Endothelial cell of umbilical vein (primary cell): ENCODE measurements around the gene MEX3D. TPM values are rescaled to one million over a fixed set of nuclear protein-coding genes. Genes with fewer than 3 reads are reported as not detected.
"Not testable (repeated sequence)": the region's sequence is repeated elsewhere in the genome, so short reads cannot be mapped to it uniquely, and the experiment has no call there.

Experiments used
- BruUV-seq: library from RNA; stranded (reverse); fragments of 400-500 nt; replicated peaks from 2 replicates; lab custom pipeline; 2021; lab: Mats Ljungman, UMichigan
- CTCF ChIA-PET: fragments of 300-600, 350-600 bp; sonication (Branson Sonifier 250); formaldehyde crosslinking; loops from one replicate; lab custom pipeline; 2021; ENCODE audit warnings: antibody characterized with exemption, inconsistent platforms; lab: Charles Lee
- POLR2A ChIA-PET: fragments of 300-600, 350-600 bp; sonication (Branson Sonifier 250); formaldehyde crosslinking; loops from one replicate; lab custom pipeline; 2021; ENCODE audit warnings: antibody characterized with exemption, inconsistent platforms; lab: Charles Lee
- DNase-seq: peaks from one replicate; pipeline ENCODE4 v3.0.0-alpha.2; 2011; ENCODE audit warnings: low read depth, low spot score
- FAIRE-seq: peaks from 2 replicates; lab custom pipeline; 2011; peaks lifted over from hg19 to GRCh38; lab: Jason Lieb, UNC
- H2AFZ ChIP-seq: 2 replicates; pipeline ENCODE4 v1.6.0; 2012; ENCODE audit warnings: low read depth, low read length, control low read depth, inconsistent platforms
- H3K27ac ChIP-seq: 2 replicates; pipeline ENCODE4 v1.5.1; 2011; ENCODE audit warnings: low read depth, mild to moderate bottlenecking, control low read depth, low read length, moderate library complexity; ENCODE audit not compliant: insufficient read depth
- H3K27me3 ChIP-seq, 2 experiments: 2 replicates each; pipeline versions ENCODE4 v1.6.0 to v1.6.1; 2011; ENCODE audit warnings: low read length in 2 of 2, mixed read lengths in 1 of 2; ENCODE audit not compliant: control insufficient read depth in 2 of 2, insufficient read depth in 2 of 2
- H3K36me3 ChIP-seq, 2 experiments: 2 replicates in 1 of 2; 3 replicates in 1 of 2; pipeline ENCODE4 v1.5.1; 2011; ENCODE audit warnings: low read length in 2 of 2, mild to moderate bottlenecking in 1 of 2, moderate library complexity in 1 of 2; ENCODE audit not compliant: control insufficient read depth in 2 of 2, insufficient read depth in 2 of 2; ENCODE audit errors: extremely low read depth in 1 of 2
- H3K4me1 ChIP-seq: 3 replicates; pipeline ENCODE4 v1.5.1; 2011; ENCODE audit warnings: mild to moderate bottlenecking, low read length; ENCODE audit not compliant: control insufficient read depth, insufficient read depth; ENCODE audit errors: extremely low read depth
- H3K4me2 ChIP-seq: 2 replicates; pipeline ENCODE4 v1.6.1; 2011; ENCODE audit warnings: low read length, control low read depth, mixed read lengths; ENCODE audit not compliant: insufficient read depth
- H3K4me3 ChIP-seq, 3 experiments: fragments of 200-600 bp in 1 of 3; sonication (generic), shearing (Covaris generic) in 1 of 3; replicated peaks in 1 of 3; 2 replicates each; pipeline ENCODE4 v1.5.1; 2011 to 2016; ENCODE audit warnings: control low read depth in 3 of 3, low read length in 3 of 3, mild to moderate bottlenecking in 2 of 3, inconsistent platforms in 1 of 3, low read depth in 1 of 3, moderate library complexity in 1 of 3; ENCODE audit not compliant: insufficient read depth in 1 of 3
- H3K79me2 ChIP-seq: 2 replicates; pipeline ENCODE4 v1.6.0; 2012; ENCODE audit warnings: low read length, inconsistent platforms; ENCODE audit not compliant: control insufficient read depth, insufficient read depth
- H3K9ac ChIP-seq: replicated peaks from 2 replicates; pipeline ENCODE3; 2011; ENCODE audit warnings: low read length, control low read depth; ENCODE audit not compliant: insufficient read depth; ENCODE audit errors: extremely low read depth
- H3K9me1 ChIP-seq: replicated peaks from 3 replicates; pipeline ENCODE4 v1.6.0; 2011; ENCODE audit warnings: mild to moderate bottlenecking, low read length; ENCODE audit not compliant: control insufficient read depth, insufficient read depth; ENCODE audit errors: extremely low read depth
- H3K9me3 ChIP-seq: replicated peaks from 2 replicates; pipeline ENCODE4 v1.5.1; 2012; ENCODE audit warnings: low read length, inconsistent platforms; ENCODE audit not compliant: control insufficient read depth, insufficient read depth
- H4K20me1 ChIP-seq: replicated peaks from 2 replicates; pipeline ENCODE3; 2011; ENCODE audit warnings: mild to moderate bottlenecking, low read length; ENCODE audit not compliant: control insufficient read depth, insufficient read depth; ENCODE audit errors: extremely low read depth
- CTCF ChIP-seq, 2 donors: IDR thresholded peaks; 1 replicate in 1 of 2; 2 replicates in 1 of 2; pipeline ENCODE4 v1.5.1; 2011; ENCODE audit warnings: low read length in 2 of 2, mild to moderate bottlenecking in 2 of 2, moderate library complexity in 2 of 2, control low read depth in 1 of 2, inconsistent platforms in 1 of 2, low read depth in 1 of 2; ENCODE audit not compliant: insufficient read depth in 1 of 2; ENCODE audit errors: extremely low read depth in 1 of 2
- EZH2 ChIP-seq: IDR thresholded peaks from 2 replicates; pipeline ENCODE4 v1.6.1; 2012; ENCODE audit warnings: borderline replicate concordance, low read depth, mild to moderate bottlenecking, moderate library complexity, low read length, inconsistent platforms; ENCODE audit not compliant: severe bottlenecking
- JUN ChIP-seq: IDR thresholded peaks from 2 replicates; pipeline ENCODE4 v1.6.1; 2011; ENCODE audit warnings: borderline replicate concordance, low read depth; ENCODE audit not compliant: insufficient read length, insufficient read depth
- MAX ChIP-seq: IDR thresholded peaks from 2 replicates; pipeline ENCODE4 v1.6.1; 2011; ENCODE audit not compliant: insufficient read depth, insufficient read length
- MYC ChIP-seq: IDR thresholded peaks from one replicate; pipeline ENCODE4 v1.6.1; 2011; ENCODE audit warnings: mild to moderate bottlenecking, low read depth, low read length
- dilution Hi-C: fragments of 300-500 bp; cut with MboI; formaldehyde crosslinking; loops from one replicate; pipeline ENCODE4 v1.15.0; 2019; ENCODE audit warnings: low sequenced_read_pairs; ENCODE audit not compliant: extremely low pct_ligation_motif_present
- intact Hi-C: fragments of 100-400 bp; cut with micrococcal nuclease; formaldehyde crosslinking; loops from one replicate; pipeline ENCODE4 v1.10.0; 2022
- polyA plus RNA-seq, 4 experiments: library from polyadenylated mRNA; depleted of rRNA in 3 of 4; stranded (reverse) in 3 of 4; unstranded in 1 of 4; fragments of >200 nt; gene quantifications; 2 replicates each; pipeline versions ENCODE4 v1.2.1 to v1.2.3, GENCODE V29; 2011 to 2012; ENCODE audit warnings: missing spikeins in 1 of 4
- total RNA-seq: library from RNA; stranded (reverse); gene quantifications from 2 replicates; pipeline ENCODE4 v1.2.3, GENCODE V29; 2021

MEX3D gene
- total and polyA plus RNA-seq, 2 donors (not counting 3 experiments of a cell fraction or from before 2014, with no cell fraction given) = 30.0 to 96.7 TPM

- no peak overlapping the region for H3K4me2 ChIP-seq
- H3K9ac ChIP-seq = no peak overlapping the region
- ChIA-PET POLR2A (no interaction called here), CTCF (interaction anchor here (1.5 kb wide), 1 partner anchor 15 kb away, joined by 8 read pairs; no protein-coding TSS in a partner anchor)
- no peaks in the 10 kb centered on the region for H3K27me3 ChIP-seq
- H3K36me3 ChIP-seq = no peaks in the 10 kb centered on the region
- no peak for TF ChIP-seq MAX
- TF ChIP-seq JUN = no peak
- no peak for TF ChIP-seq CTCF (IDR thresholded peaks at IDR 0.05; ENCODE audit: extremely low read depth in 1 of 2, insufficient read depth in 1 of 2, low read depth in 1 of 2, low read length in 2 of 2)
- no peak for TF ChIP-seq MYC
- no peak for TF ChIP-seq EZH2
- H3K4me1 ChIP-seq = no peaks in the 10 kb centered on the region
- no peaks in the 10 kb centered on the region for H3K9me1 ChIP-seq
- H3K79me2 ChIP-seq = no peaks in the 10 kb centered on the region
- H3K27ac ChIP-seq = no peak overlapping the region
- no peak overlapping the region for H2AFZ ChIP-seq
- H3K4me3 ChIP-seq = no peak overlapping the region
- H3K9me3 ChIP-seq = no peaks in the 10 kb centered on the region
- no TSS peak for BruUV-seq
- DNase-seq = no peak
- dilution Hi-C loops = no loop called here
- intact Hi-C loops = no loop called here
- FAIRE-seq = no peak
- H4K20me1 ChIP-seq = no peaks in the 10 kb centered on the region
These were observed 36.5 kb downstream of the MEX3D start for GRCh38 chr19:1531587-1531986.

GRCh38 chr19:1530856-1531255 is 37.3 kb downstream of the MEX3D start:
- intact Hi-C loops, POLR2A ChIA-PET: not testable (repeated sequence)

More at GRCh38 chr19:1530856-1531255, 37.3 kb downstream of the MEX3D start:
- BruUV-seq, H3K4me1 ChIP-seq, H3K36me3 ChIP-seq, H3K27me3 ChIP-seq, H4K20me1 ChIP-seq, H3K27ac ChIP-seq, H3K4me2 ChIP-seq, H3K9ac ChIP-seq, DNase-seq, H3K79me2 ChIP-seq, H3K9me1 ChIP-seq, H2AFZ ChIP-seq, H3K4me3 ChIP-seq, FAIRE-seq, dilution Hi-C loops, H3K9me3 ChIP-seq: not testable (repeated sequence)
- CTCF ChIA-PET = interaction anchor here (1.5 kb wide), 1 partner anchor 15 kb away, joined by 8 read pairs; no protein-coding TSS in a partner anchor
